Nephron (organoid): ENCODE measurements around the gene NPAT.

Experiments
- H3K27ac Mint-ChIP-seq, 3 experiments: 2 replicates each; pipeline ENCODE4 v1.8.0; 2020; ENCODE audit warnings: mixed read lengths in 3 of 3, mild to moderate bottlenecking in 2 of 3, moderate library complexity in 1 of 3
- H3K27me3 Mint-ChIP-seq: 2 replicates; pipeline ENCODE4 v1.8.0; 2021; ENCODE audit warnings: low read depth, mild to moderate bottlenecking, moderate library complexity, mixed read lengths
- H3K36me3 Mint-ChIP-seq: 2 replicates; pipeline ENCODE4 v1.8.0; 2020; ENCODE audit warnings: low read depth, mixed read lengths
- H3K4me1 Mint-ChIP-seq: 2 replicates; pipeline ENCODE4 v1.8.0; 2020; ENCODE audit warnings: mixed read lengths
- H3K4me3 Mint-ChIP-seq, 3 experiments: 2 replicates each; pipeline ENCODE4 v1.8.0; 2020; ENCODE audit warnings: mild to moderate bottlenecking in 3 of 3, mixed read lengths in 3 of 3, moderate library complexity in 2 of 3
- H3K9me3 Mint-ChIP-seq: 2 replicates; pipeline ENCODE4 v1.8.0; 2020; ENCODE audit warnings: mixed read lengths
- TF ChIP-seq, protein P1 (sequence below), 3 experiments: fragments of 200-600 bp; sonication (generic); IDR thresholded peaks; one replicate each; pipeline ENCODE4 v1.5.0; 2021; ENCODE audit warnings: antibody characterized with exemption in 3 of 3; ENCODE audit not compliant: unreplicated experiment in 3 of 3

NPAT gene

DNA sequence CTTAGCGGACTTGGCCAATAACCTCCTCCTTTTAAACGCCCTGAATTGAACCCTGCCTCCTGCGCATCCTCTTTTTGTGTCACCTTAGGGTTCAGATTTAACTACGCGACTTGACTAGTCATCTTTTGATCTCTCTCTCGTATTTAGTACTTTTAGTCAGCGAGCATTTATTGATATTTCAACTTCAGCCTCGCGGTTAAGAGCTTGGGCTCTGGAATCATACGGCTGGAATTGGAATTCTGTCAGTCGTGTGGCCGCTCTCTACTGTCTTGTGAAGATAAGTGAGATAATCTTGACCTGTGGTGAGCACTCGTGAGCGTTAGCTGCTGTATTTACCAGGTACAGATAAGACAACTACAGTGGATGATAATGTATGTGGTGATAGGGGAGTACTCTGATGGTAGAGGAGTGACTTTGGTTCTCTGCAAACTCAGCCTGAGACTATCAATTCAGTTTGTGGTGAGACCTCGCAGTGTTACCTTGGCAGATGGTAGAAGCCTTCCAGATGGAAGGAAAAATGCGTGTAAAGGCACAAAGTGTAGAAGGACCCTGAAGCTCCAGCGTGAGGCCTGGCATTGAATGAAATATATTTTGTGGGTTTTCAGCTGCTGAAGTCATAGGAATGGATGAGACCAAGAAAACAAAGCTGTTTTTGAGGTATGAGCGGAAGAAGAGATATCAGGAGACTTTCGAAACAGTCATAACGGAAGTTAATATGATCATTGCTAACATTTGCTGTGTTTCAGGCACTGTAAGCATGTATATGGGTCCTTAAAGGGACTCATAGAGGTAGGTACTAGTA lies 1.1 kb upstream of the NPAT start:
- Mint-ChIP-seq H3K9me3 (no peaks in the 10 kb centered on the region), H3K27me3 (no peaks in the 10 kb centered on the region), H3K36me3 (peaks cover 11% of the 10 kb centered on the region), H3K4me1 (peaks cover 24% of the 10 kb centered on the region), H3K27ac (no peak overlapping the region), H3K4me3 (no peak overlapping the region)
- TF ChIP-seq, protein P1, sequence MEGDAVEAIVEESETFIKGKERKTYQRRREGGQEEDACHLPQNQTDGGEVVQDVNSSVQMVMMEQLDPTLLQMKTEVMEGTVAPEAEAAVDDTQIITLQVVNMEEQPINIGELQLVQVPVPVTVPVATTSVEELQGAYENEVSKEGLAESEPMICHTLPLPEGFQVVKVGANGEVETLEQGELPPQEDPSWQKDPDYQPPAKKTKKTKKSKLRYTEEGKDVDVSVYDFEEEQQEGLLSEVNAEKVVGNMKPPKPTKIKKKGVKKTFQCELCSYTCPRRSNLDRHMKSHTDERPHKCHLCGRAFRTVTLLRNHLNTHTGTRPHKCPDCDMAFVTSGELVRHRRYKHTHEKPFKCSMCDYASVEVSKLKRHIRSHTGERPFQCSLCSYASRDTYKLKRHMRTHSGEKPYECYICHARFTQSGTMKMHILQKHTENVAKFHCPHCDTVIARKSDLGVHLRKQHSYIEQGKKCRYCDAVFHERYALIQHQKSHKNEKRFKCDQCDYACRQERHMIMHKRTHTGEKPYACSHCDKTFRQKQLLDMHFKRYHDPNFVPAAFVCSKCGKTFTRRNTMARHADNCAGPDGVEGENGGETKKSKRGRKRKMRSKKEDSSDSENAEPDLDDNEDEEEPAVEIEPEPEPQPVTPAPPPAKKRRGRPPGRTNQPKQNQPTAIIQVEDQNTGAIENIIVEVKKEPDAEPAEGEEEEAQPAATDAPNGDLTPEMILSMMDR (IDR thresholded peaks at IDR 0.05; ENCODE audit: unreplicated experiment in 3 of 3): no peak

- Mint-ChIP-seq H3K4me1 (peaks cover 28% of the 10 kb centered on the region), H3K36me3 (peaks cover 9% of the 10 kb centered on the region), H3K27ac (no peak overlapping the region), H3K27me3 (no peaks in the 10 kb centered on the region), H3K9me3 (no peaks in the 10 kb centered on the region), H3K4me3 (no peak overlapping the region)
- TF ChIP-seq, protein P1 (IDR thresholded peaks at IDR 0.05; ENCODE audit: unreplicated experiment in 3 of 3): no peak
These were observed 396 bp downstream of the NPAT start for GRCh38 chr11:108221911-108222573.

GRCh38 chr11:108221371-108221770 lies 1.1 kb downstream of the NPAT start:
- H3K4me1 Mint-ChIP-seq: peaks cover 28% of the 10 kb centered on the region
- no peak overlapping the region for H3K27ac Mint-ChIP-seq
- TF ChIP-seq, protein P1 (IDR thresholded peaks at IDR 0.05; ENCODE audit: unreplicated experiment in 3 of 3): no peak
- H3K27me3 Mint-ChIP-seq: no peaks in the 10 kb centered on the region
- no peaks in the 10 kb centered on the region for H3K9me3 Mint-ChIP-seq
- H3K4me3 Mint-ChIP-seq: no peak overlapping the region
- peaks cover 5% of the 10 kb centered on the region for H3K36me3 Mint-ChIP-seq

DNA sequence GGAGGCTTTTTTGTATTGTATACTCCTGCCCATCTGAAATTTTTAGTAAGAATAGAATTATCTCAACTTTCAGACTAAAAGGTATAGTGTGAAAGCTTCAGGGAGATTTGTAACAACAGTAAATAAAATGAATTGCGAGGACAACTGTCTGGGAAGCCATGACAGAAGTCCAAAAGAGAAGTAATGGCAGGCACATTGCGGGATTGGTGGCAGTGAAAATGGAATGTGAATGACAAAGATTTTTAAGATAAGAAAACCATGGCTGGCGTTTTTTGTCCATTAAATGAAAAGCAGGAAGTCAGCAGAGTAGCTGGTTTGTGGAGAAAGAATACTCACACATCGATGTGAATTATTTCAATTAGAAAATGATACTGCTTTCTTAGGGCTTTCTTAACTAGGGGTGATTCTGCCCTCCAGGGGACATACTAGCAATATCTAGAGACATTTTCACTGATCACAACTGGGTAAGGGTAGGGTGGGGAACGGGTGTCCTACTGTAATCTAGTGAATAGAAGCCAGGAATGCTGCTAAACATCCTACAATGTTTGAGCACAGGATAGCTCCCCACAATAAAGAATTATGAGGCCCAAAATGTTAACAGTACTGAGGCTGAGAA lies 1.6 kb downstream of the NPAT start:
- Mint-ChIP-seq H3K9me3 (no peaks in the 10 kb centered on the region), H3K4me1 (peaks cover 28% of the 10 kb centered on the region), H3K27me3 (no peaks in the 10 kb centered on the region), H3K36me3 (peaks cover 3% of the 10 kb centered on the region), H3K27ac (no peak overlapping the region), H3K4me3 (no peak overlapping the region)
- TF ChIP-seq, protein P1 (IDR thresholded peaks at IDR 0.05; ENCODE audit: unreplicated experiment in 3 of 3): no peak

GRCh38 chr11:108218912-108219783 lies 3.3 kb downstream of the NPAT start:
- H3K4me3 Mint-ChIP-seq: peak overlapping the region in 1 of 3 experiments; percentile 59
- no peak overlapping the region for H3K27ac Mint-ChIP-seq
- H3K4me1 Mint-ChIP-seq: peaks cover 28% of the 10 kb centered on the region

More at GRCh38 chr11:108218912-108219783, 3.3 kb downstream of the NPAT start:
- Mint-ChIP-seq H3K9me3 (no peaks in the 10 kb centered on the region), H3K27me3 (no peaks in the 10 kb centered on the region), H3K36me3 (peaks cover 6% of the 10 kb centered on the region)
- TF ChIP-seq, protein P1 (IDR thresholded peaks at IDR 0.05; ENCODE audit: unreplicated experiment in 3 of 3): no peak
